H1 (cell line): ENCODE measurements around the gene ACTN4. TPM values are rescaled to one million over a fixed set of nuclear protein-coding genes. Genes with fewer than 3 reads are reported as not detected.
A peak's percentile ranks its signal among the peaks of the same experiment; 100 is the strongest.

ENCODE experiments used
- CTCF ChIA-PET: fragments of 300-600 bp; sonication (Branson Sonifier 250); formaldehyde crosslinking; loops from one replicate; lab custom pipeline; 2021; ENCODE audit not compliant: partially characterized antibody; lab: Charles Lee
- POLR2A ChIA-PET: fragments of 300-600 bp; sonication (Branson Sonifier 250); formaldehyde crosslinking; loops from one replicate; lab custom pipeline; 2021; ENCODE audit warnings: inconsistent platforms; ENCODE audit not compliant: partially characterized antibody; lab: Charles Lee
- DNase-seq, 2 experiments: peaks; one replicate each; pipeline versions ENCODE4 v3.0.0 to v3.0.0-alpha.2; 2010 to 2022; ENCODE audit warnings: low spot score in 2 of 2, low read depth in 1 of 2, mixed read lengths in 1 of 2
- FAIRE-seq: peaks from 2 replicates; lab custom pipeline; 2011; peaks lifted over from hg19 to GRCh38; lab: Jason Lieb, UNC
- H2AFZ ChIP-seq: 2 replicates; pipeline ENCODE4 v1.8.1; 2012; ENCODE audit warnings: low read length, inconsistent platforms
- H2AK5ac ChIP-seq: 2 replicates; pipeline ENCODE4 v1.6.1; 2013; ENCODE audit warnings: low read depth, low read length
- H2BK120ac ChIP-seq: replicated peaks from 2 replicates; pipeline ENCODE3; 2013; ENCODE audit warnings: low read depth, low read length, inconsistent platforms
- H2BK12ac ChIP-seq: 2 replicates; pipeline ENCODE4 v1.6.1; 2013; ENCODE audit warnings: low read depth, low read length
- H2BK15ac ChIP-seq: 2 replicates; pipeline ENCODE4 v1.6.1; 2013; ENCODE audit warnings: low read length
- H2BK20ac ChIP-seq: 2 replicates; pipeline ENCODE4 v1.6.1; 2013; ENCODE audit warnings: low read length
- H2BK5ac ChIP-seq: 2 replicates; pipeline ENCODE4 v1.6.1; 2013; ENCODE audit warnings: low read depth, low read length
- H3K14ac ChIP-seq: 2 replicates; pipeline ENCODE4 v1.6.1; 2013; ENCODE audit warnings: inconsistent platforms; ENCODE audit not compliant: insufficient read length
- H3K18ac ChIP-seq: 2 replicates; pipeline ENCODE4 v1.6.1; 2013; ENCODE audit warnings: low read length; ENCODE audit errors: extremely low read depth
- H3K23ac ChIP-seq: 2 replicates; pipeline ENCODE4 v1.6.1; 2013; ENCODE audit warnings: inconsistent platforms; ENCODE audit not compliant: insufficient read length
- H3K23me2 ChIP-seq: 2 replicates; pipeline ENCODE4 v1.6.1; 2013; ENCODE audit warnings: low read depth, low read length
- H3K27ac ChIP-seq: 2 replicates; pipeline ENCODE4 v1.6.1; 2011; ENCODE audit warnings: low read depth, low read length, inconsistent platforms
- H3K27me3 ChIP-seq, 4 experiments: replicated peaks in 1 of 4; 1 replicate in 1 of 4; 2 replicates in 3 of 4; pipeline versions ENCODE4 v1.6.1 to v1.8.1; 2011 to 2013; ENCODE audit warnings: low read length in 3 of 4, mild to moderate bottlenecking in 3 of 4, inconsistent platforms in 2 of 4, mixed read lengths in 2 of 4, moderate library complexity in 1 of 4; ENCODE audit not compliant: control insufficient read depth in 3 of 4, insufficient read depth in 3 of 4; ENCODE audit errors: extremely low read depth in 1 of 4
- H3K36me3 ChIP-seq, 4 experiments: 2 replicates each; pipeline versions ENCODE4 v1.6.1 to v1.8.1; 2011 to 2013; ENCODE audit warnings: mild to moderate bottlenecking in 4 of 4, low read length in 3 of 4, moderate library complexity in 2 of 4, control low read depth in 1 of 4, inconsistent platforms in 1 of 4; ENCODE audit not compliant: insufficient read depth in 4 of 4, control insufficient read depth in 2 of 4
- H3K4ac ChIP-seq: replicated peaks from 2 replicates; pipeline ENCODE3; 2013; ENCODE audit warnings: low read length, low read depth, mixed read lengths, inconsistent platforms; ENCODE audit not compliant: insufficient read length
- H3K4me1 ChIP-seq, 4 experiments: replicated peaks in 1 of 4; 1 replicate in 1 of 4; 2 replicates in 3 of 4; pipeline versions ENCODE4 v1.6.1 to v1.8.1; 2011 to 2013; ENCODE audit warnings: low read length in 3 of 4, inconsistent platforms in 2 of 4, mixed read lengths in 1 of 4; ENCODE audit not compliant: insufficient read depth in 4 of 4, control insufficient read depth in 3 of 4
- H3K4me2 ChIP-seq, 2 experiments: 2 replicates each; pipeline versions ENCODE4 v1.6.1 to v1.8.1; 2011 to 2013; ENCODE audit warnings: low read depth in 2 of 2, low read length in 2 of 2, control low read depth in 1 of 2, inconsistent platforms in 1 of 2, mild to moderate bottlenecking in 1 of 2; ENCODE audit not compliant: insufficient read depth in 1 of 2
- H3K4me3 ChIP-seq, 4 experiments: fragments of 200-600, 300-600 bp in 1 of 4; sonication (generic), shearing (Covaris generic), sonication (Bioruptor Twin) in 1 of 4; 2 replicates each; pipeline versions ENCODE4 v1.5.1 to v1.8.1; 2011 to 2016; ENCODE audit warnings: low read length in 4 of 4, low read depth in 3 of 4, control low read depth in 2 of 4, inconsistent platforms in 2 of 4, mild to moderate bottlenecking in 2 of 4, mixed read lengths in 1 of 4, moderate library complexity in 1 of 4; ENCODE audit not compliant: insufficient read depth in 2 of 4; ENCODE audit errors: extremely low read depth in 1 of 4
- H3K56ac ChIP-seq: replicated peaks from 2 replicates; pipeline ENCODE3; 2013; ENCODE audit warnings: low read depth, mild to moderate bottlenecking, mixed read lengths, low read length, inconsistent platforms; ENCODE audit not compliant: insufficient read length
- H3K79me1 ChIP-seq: 2 replicates; pipeline ENCODE4 v1.6.1; 2013; ENCODE audit warnings: low read depth, low read length, control low read depth
- H3K79me2 ChIP-seq, 2 experiments: 2 replicates each; pipeline versions ENCODE4 v1.6.1 to v1.8.1; 2012 to 2013; ENCODE audit warnings: low read length in 2 of 2, mild to moderate bottlenecking in 2 of 2, inconsistent platforms in 1 of 2; ENCODE audit not compliant: insufficient read depth in 2 of 2, control insufficient read depth in 1 of 2
- H3K9ac ChIP-seq, 4 experiments: replicated peaks in 1 of 4; 1 replicate in 1 of 4; 2 replicates in 3 of 4; pipeline versions ENCODE4 v1.6.1 to v1.8.1; 2011 to 2013; ENCODE audit warnings: low read depth in 3 of 4, low read length in 3 of 4, control low read depth in 2 of 4, mild to moderate bottlenecking in 2 of 4, moderate library complexity in 2 of 4, inconsistent platforms in 1 of 4; ENCODE audit errors: extremely low read depth in 1 of 4
- H3K9me3 ChIP-seq, 2 experiments: 2 replicates each; pipeline versions ENCODE4 v1.6.1 to v1.8.1; 2012 to 2013; ENCODE audit warnings: mild to moderate bottlenecking in 2 of 2, moderate library complexity in 2 of 2, control low read depth in 1 of 2, inconsistent platforms in 1 of 2, low read depth in 1 of 2, low read length in 1 of 2, mixed read lengths in 1 of 2; ENCODE audit not compliant: insufficient read depth in 2 of 2
- H4K20me1 ChIP-seq, 2 experiments: replicated peaks in 1 of 2; 2 replicates each; pipeline versions ENCODE3 to v1.8.1; 2011 to 2013; ENCODE audit warnings: inconsistent platforms in 2 of 2, low read length in 2 of 2, mild to moderate bottlenecking in 1 of 2; ENCODE audit not compliant: insufficient read depth in 2 of 2, control insufficient read depth in 1 of 2
- H4K5ac ChIP-seq: 2 replicates; pipeline ENCODE4 v1.6.1; 2013; ENCODE audit warnings: low read length, low read depth, mixed read lengths, inconsistent platforms; ENCODE audit not compliant: insufficient read length
- H4K8ac ChIP-seq: 2 replicates; pipeline ENCODE4 v1.8.0; 2013; ENCODE audit warnings: mild to moderate bottlenecking, moderate library complexity, low read length, inconsistent platforms; ENCODE audit not compliant: insufficient read depth; ENCODE audit errors: extremely low read depth
- H4K91ac ChIP-seq: replicated peaks from 2 replicates; pipeline ENCODE3; 2013; ENCODE audit warnings: low read length, mixed read lengths, inconsistent platforms; ENCODE audit not compliant: insufficient read length
- KDM1A ChIP-seq: fragments of 200-600, 300-600 bp; sonication (generic); IDR thresholded peaks from 2 replicates; pipeline ENCODE4 v1.7.1; 2016; ENCODE audit warnings: mild to moderate bottlenecking, low read length, borderline replicate concordance
- TBP ChIP-seq: IDR thresholded peaks from 2 replicates; pipeline ENCODE4 v1.6.1; 2011; ENCODE audit warnings: low read depth, low read length, improper control_type of control experiment
- WGBS, 2 experiments: shearing (Covaris generic) in 1 of 2; methylation state at CpG; one replicate each; pipeline versions ENCODE4 v1.1.6 to v1.1.7; 2013 to 2015; ENCODE audit warnings: low lambda C conversion rate in 2 of 2, mixed read lengths in 2 of 2, inconsistent platforms in 1 of 2, low coverage in 1 of 2, missing lambda C conversion rate in 1 of 2; ENCODE audit not compliant: insufficient replicate concordance in 2 of 2, insufficient coverage in 1 of 2, insufficient read length in 1 of 2; ENCODE audit errors: extremely low coverage in 1 of 2, missing lambda C conversion rate in 1 of 2; 5-methylcytosine and 5-hydroxymethylcytosine counted together
- polyA plus RNA-seq, 7 experiments: library from polyadenylated mRNA; depleted of rRNA in 3 of 7; stranded (reverse) in 5 of 7; unstranded in 2 of 7; fragments of >200 nt in 5 of 7; fragments of 200-250 nt in 2 of 7; gene quantifications; 1 replicate in 5 of 7; 2 replicates in 1 of 7; 4 replicates in 1 of 7; pipeline versions ENCODE4 v1.2.1 to v1.2.3, GENCODE V29; 2011 to 2013; ENCODE audit warnings: missing spikeins in 2 of 7, mixed read lengths in 2 of 7
- total RNA-seq: library from RNA; stranded (reverse); fragmentation: NEBNext Ultra II Directional; extraction: Animal tissue kit (Norgen Biotek cat#: 25700); gene quantifications from 2 replicates; pipeline ENCODE4 v1.2.1, GENCODE V29; 2021
- TF ChIP-seq, protein P1 (sequence below), 3 experiments: IDR thresholded peaks; 1 replicate in 2 of 3; 2 replicates in 1 of 3; pipeline versions ENCODE4 v1.5.1 to v1.6.1; 2011; ENCODE audit warnings: low read length in 3 of 3, mild to moderate bottlenecking in 3 of 3, inconsistent platforms in 2 of 3, low read depth in 1 of 3, moderate library complexity in 1 of 3; ENCODE audit not compliant: insufficient read depth in 1 of 3; ENCODE audit errors: control extremely low read depth in 1 of 3

Gene ACTN4
- total and polyA plus RNA-seq, 2 of the 8 experiments (the other 6 are each of a cell fraction or from before 2014, with no cell fraction given): 211 to 520 TPM

DNA sequence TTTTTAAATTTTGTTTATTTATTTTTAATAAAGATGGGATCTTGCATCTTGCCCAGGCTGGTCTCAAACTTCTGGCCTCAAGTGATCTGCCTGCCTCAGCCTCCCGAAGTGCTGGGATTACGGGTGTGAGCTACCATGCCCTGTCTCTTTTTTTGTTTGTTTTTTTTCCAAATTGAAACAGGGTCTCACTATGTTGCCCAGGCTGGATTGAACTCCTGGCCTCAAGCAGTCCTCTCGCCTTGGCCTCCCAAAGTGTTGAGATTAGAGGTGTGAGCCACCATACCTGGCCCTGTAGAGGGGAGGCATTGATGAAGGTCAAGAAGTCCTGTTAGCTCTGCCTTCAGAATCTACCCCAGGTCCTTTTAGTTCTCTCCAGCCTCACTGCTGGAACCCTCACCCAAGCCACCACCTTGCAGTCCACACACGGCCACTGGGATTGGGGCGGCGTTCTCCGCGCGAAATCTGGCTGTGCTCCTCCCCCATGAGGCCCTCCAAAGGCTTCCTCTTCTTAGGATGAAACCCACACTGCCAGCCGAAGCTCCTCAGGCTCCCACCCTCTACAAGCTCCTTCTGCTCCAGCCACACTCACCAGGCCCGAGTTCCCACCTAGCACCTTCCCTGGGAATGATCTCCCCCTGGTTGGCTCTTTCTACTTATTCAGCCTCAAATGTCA is 34.9 kb downstream of the ACTN4 start:
- Histone ChIP-seq H2BK12ac (peak overlapping the region; percentile 96), H2AK5ac (peak overlapping the region; percentile 100), H3K27ac (peak overlapping the region; percentile 95), H3K4me2 (peak overlapping the region in 1 of 2 experiments; percentile 26; a peak in 1 of 4 replicates), H3K23ac (no peak overlapping the region), H3K18ac (peak overlapping the region; percentile 85; the same call in 1 of the 2 replicates), H3K27me3 (no peaks in the 10 kb centered on the region), H3K14ac (no peak overlapping the region), H3K9me3 (no peaks in the 10 kb centered on the region), H4K5ac (no peak overlapping the region), H2BK15ac (peak overlapping the region; percentile 18; the same call in 1 of the 2 replicates), H3K79me1 (peaks cover 18% of the 10 kb centered on the region), H3K23me2 (peaks cover 1% of the 10 kb centered on the region; the same call in 1 of the 2 replicates), H2BK20ac (peak overlapping the region; percentile 40; the same call in 1 of the 2 replicates), H4K8ac (peak overlapping the region; percentile 39; the same call in 1 of the 2 replicates), H2BK5ac (peak overlapping the region; percentile 90), H3K4me3 (no peak overlapping the region), H3K4me1 (peaks cover 28 to 47% (median 42%) of the 10 kb centered on the region in 4 experiments), H4K91ac (no peak overlapping the region), H4K20me1 (peaks cover 0 to 13% of the 10 kb centered on the region in 2 experiments), H3K36me3 (no peaks in the 10 kb centered on the region), H3K79me2 (peaks cover 15 to 90% of the 10 kb centered on the region in 2 experiments), H3K56ac (no peak overlapping the region), H2BK120ac (no peak overlapping the region), H3K9ac (no peak overlapping the region), H2AFZ (no peak overlapping the region), H3K4ac (no peak overlapping the region)
- POLR2A ChIA-PET: interaction anchor here (0.7 to 23.4 kb wide), 12 partner anchors 8 to 62 kb away, joined by 3 to 495 read pairs (median 5); partner anchors contain the start of genes ACTN4 and CAPN12
- CTCF ChIA-PET: interaction anchor here (0.7 to 3.8 kb wide), 7 partner anchors 10 to 48 kb away, joined by 3 to 17 read pairs (median 3); no protein-coding TSS in a partner anchor
- no peak for FAIRE-seq
- 92% methylated on average over 11 of the region's 11 CpGs; no CpG with 5 or more reads in 1 of the 2 experiments for WGBS, 2 experiments
- DNase-seq: no peak
- TF ChIP-seq, protein P1, sequence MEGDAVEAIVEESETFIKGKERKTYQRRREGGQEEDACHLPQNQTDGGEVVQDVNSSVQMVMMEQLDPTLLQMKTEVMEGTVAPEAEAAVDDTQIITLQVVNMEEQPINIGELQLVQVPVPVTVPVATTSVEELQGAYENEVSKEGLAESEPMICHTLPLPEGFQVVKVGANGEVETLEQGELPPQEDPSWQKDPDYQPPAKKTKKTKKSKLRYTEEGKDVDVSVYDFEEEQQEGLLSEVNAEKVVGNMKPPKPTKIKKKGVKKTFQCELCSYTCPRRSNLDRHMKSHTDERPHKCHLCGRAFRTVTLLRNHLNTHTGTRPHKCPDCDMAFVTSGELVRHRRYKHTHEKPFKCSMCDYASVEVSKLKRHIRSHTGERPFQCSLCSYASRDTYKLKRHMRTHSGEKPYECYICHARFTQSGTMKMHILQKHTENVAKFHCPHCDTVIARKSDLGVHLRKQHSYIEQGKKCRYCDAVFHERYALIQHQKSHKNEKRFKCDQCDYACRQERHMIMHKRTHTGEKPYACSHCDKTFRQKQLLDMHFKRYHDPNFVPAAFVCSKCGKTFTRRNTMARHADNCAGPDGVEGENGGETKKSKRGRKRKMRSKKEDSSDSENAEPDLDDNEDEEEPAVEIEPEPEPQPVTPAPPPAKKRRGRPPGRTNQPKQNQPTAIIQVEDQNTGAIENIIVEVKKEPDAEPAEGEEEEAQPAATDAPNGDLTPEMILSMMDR (IDR thresholded peaks at IDR 0.05; ENCODE audit: control extremely low read depth in 1 of 3, insufficient read depth in 1 of 3, low read depth in 1 of 3, low read length in 3 of 3): no peak
- peak; percentile 51; the same call in 1 of the 2 replicates for TF ChIP-seq KDM1A
- no peak for TF ChIP-seq TBP
